Trophoblast cell (in vitro differentiated cells and primary cell): ENCODE results near the gene OBSCN.

Experiments used
- DNase-seq, 2 donors: peaks; one replicate each; pipeline ENCODE4 v3.0.0-alpha.2; 2016
- H2AFZ ChIP-seq: 2 replicates; pipeline ENCODE4 v1.6.1; 2013; ENCODE audit warnings: low read length, moderate library complexity, mild to moderate bottlenecking; ENCODE audit not compliant: insufficient read depth, poor library complexity
- H2AK5ac ChIP-seq: 2 replicates; pipeline ENCODE4 v1.6.1; 2013; ENCODE audit warnings: mild to moderate bottlenecking, low read length
- H2BK120ac ChIP-seq: 2 replicates; pipeline ENCODE4 v1.6.1; 2013; ENCODE audit warnings: low read length, mild to moderate bottlenecking, moderate library complexity; ENCODE audit not compliant: insufficient read depth, poor library complexity
- H2BK12ac ChIP-seq: 2 replicates; pipeline ENCODE4 v1.6.1; 2013; ENCODE audit warnings: mild to moderate bottlenecking, low read length, moderate library complexity
- H2BK5ac ChIP-seq: 2 replicates; pipeline ENCODE4 v1.6.1; 2013; ENCODE audit warnings: low read length, low read depth, moderate library complexity, mild to moderate bottlenecking; ENCODE audit not compliant: poor library complexity
- H3K14ac ChIP-seq: 2 replicates; pipeline ENCODE4 v1.6.1; 2013; ENCODE audit warnings: mild to moderate bottlenecking, low read length
- H3K18ac ChIP-seq: 2 replicates; pipeline ENCODE4 v1.6.1; 2013; ENCODE audit warnings: mild to moderate bottlenecking, low read length
- H3K23ac ChIP-seq: 2 replicates; pipeline ENCODE4 v1.6.1; 2013; ENCODE audit warnings: low read length
- H3K27ac ChIP-seq: 2 replicates; pipeline ENCODE4 v1.5.1; 2013; ENCODE audit warnings: low read depth, mild to moderate bottlenecking, inconsistent platforms, low read length, moderate library complexity
- H3K27me3 ChIP-seq: 2 replicates; pipeline ENCODE4 v1.6.1; 2013; ENCODE audit warnings: inconsistent platforms, mild to moderate bottlenecking, low read length, moderate library complexity; ENCODE audit not compliant: insufficient read depth
- H3K36me3 ChIP-seq, 2 experiments: 1 replicate in 1 of 2; 2 replicates in 1 of 2; pipeline ENCODE4 v1.6.1; 2013; ENCODE audit warnings: low read length in 2 of 2, mild to moderate bottlenecking in 2 of 2, moderate library complexity in 1 of 2; ENCODE audit not compliant: insufficient read depth in 2 of 2, control insufficient read depth in 1 of 2
- H3K4ac ChIP-seq: 2 replicates; pipeline ENCODE4 v1.6.1; 2013; ENCODE audit warnings: low read depth, mild to moderate bottlenecking, low read length, moderate library complexity
- H3K4me1 ChIP-seq, 2 experiments: 1 replicate in 1 of 2; 2 replicates in 1 of 2; pipeline ENCODE4 v1.6.1; 2013; ENCODE audit warnings: low read length in 2 of 2, mild to moderate bottlenecking in 2 of 2, moderate library complexity in 1 of 2; ENCODE audit not compliant: insufficient read depth in 2 of 2, control insufficient read depth in 1 of 2
- H3K4me2 ChIP-seq: 2 replicates; pipeline ENCODE4 v1.6.1; 2013; ENCODE audit warnings: inconsistent platforms, mild to moderate bottlenecking, low read length, moderate library complexity
- H3K4me3 ChIP-seq: 2 replicates; pipeline ENCODE4 v1.5.1; 2013; ENCODE audit warnings: mild to moderate bottlenecking, low read depth, low read length, inconsistent platforms
- H3K79me1 ChIP-seq: one replicate; pipeline ENCODE4 v1.6.1; 2013; ENCODE audit warnings: low read length
- H3K79me2 ChIP-seq: 2 replicates; pipeline ENCODE4 v1.6.1; 2013; ENCODE audit warnings: low read length, mild to moderate bottlenecking; ENCODE audit not compliant: control insufficient read depth, insufficient read depth, poor library complexity
- H3K9ac ChIP-seq: 2 replicates; pipeline ENCODE4 v1.6.1; 2013; ENCODE audit warnings: mild to moderate bottlenecking, low read length
- H3K9me3 ChIP-seq: 2 replicates; pipeline ENCODE4 v1.6.1; 2013; ENCODE audit warnings: low read depth, mild to moderate bottlenecking, control low read depth, inconsistent platforms, low read length; ENCODE audit not compliant: insufficient read depth
- H4K12ac ChIP-seq: 2 replicates; pipeline ENCODE4 v1.6.1; 2013; ENCODE audit warnings: low read depth, mild to moderate bottlenecking, low read length, moderate library complexity
- H4K8ac ChIP-seq: 2 replicates; pipeline ENCODE4 v1.6.1; 2013; ENCODE audit warnings: low read depth, mild to moderate bottlenecking, low read length, moderate library complexity
- H4K91ac ChIP-seq: one replicate; pipeline ENCODE4 v1.6.1; 2013; ENCODE audit warnings: low read depth, mild to moderate bottlenecking, low read length, moderate library complexity
- WGBS: extraction: QIAGEN DNeasy Blood & Tissue Kit; methylation state at CpG from one replicate; pipeline ENCODE4 v1.1.7; 2013; ENCODE audit warnings: missing lambda C conversion rate; ENCODE audit not compliant: insufficient read length, insufficient coverage; ENCODE audit errors: extremely low coverage; 5-methylcytosine and 5-hydroxymethylcytosine counted together

OBSCN gene

DNA sequence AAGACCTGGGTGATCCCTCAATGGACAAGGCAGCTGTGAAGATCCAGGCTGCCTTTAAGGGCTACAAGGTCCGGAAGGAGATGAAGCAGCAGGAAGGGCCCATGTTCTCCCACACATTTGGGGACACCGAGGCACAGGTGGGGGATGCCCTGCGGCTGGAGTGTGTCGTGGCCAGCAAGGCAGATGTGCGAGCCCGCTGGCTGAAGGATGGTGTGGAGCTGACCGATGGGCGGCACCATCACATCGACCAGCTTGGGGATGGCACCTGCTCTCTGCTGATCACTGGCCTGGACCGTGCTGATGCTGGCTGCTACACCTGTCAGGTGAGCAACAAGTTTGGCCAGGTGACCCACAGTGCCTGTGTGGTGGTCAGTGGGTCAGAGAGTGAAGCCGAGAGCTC lies 113.6 kb downstream of the OBSCN start:
- Histone ChIP-seq H3K4me1 (no peaks in the 10 kb centered on the region), H3K4me3 (no peak overlapping the region), H2BK12ac (no peak overlapping the region), H4K8ac (no peak overlapping the region), H3K18ac (no peak overlapping the region), H2BK120ac (no peak overlapping the region), H3K9ac (no peak overlapping the region), H3K79me1 (no peaks in the 10 kb centered on the region), H4K91ac (no peak overlapping the region), H3K23ac (no peak overlapping the region), H3K36me3 (peaks cover 15 to 30% of the 10 kb centered on the region in 2 experiments), H4K12ac (no peak overlapping the region), H3K4me2 (no peak overlapping the region), H3K9me3 (peaks cover 10% of the 10 kb centered on the region), H3K27ac (no peak overlapping the region), H2AFZ (no peak overlapping the region), H2AK5ac (no peak overlapping the region), H3K79me2 (no peaks in the 10 kb centered on the region), H3K4ac (no peak overlapping the region), H3K27me3 (no peaks in the 10 kb centered on the region), H2BK5ac (no peak overlapping the region), H3K14ac (no peak overlapping the region)
- no peak for DNase-seq
- WGBS: no CpG with 5 or more reads among the region's 11 CpGs

DNA sequence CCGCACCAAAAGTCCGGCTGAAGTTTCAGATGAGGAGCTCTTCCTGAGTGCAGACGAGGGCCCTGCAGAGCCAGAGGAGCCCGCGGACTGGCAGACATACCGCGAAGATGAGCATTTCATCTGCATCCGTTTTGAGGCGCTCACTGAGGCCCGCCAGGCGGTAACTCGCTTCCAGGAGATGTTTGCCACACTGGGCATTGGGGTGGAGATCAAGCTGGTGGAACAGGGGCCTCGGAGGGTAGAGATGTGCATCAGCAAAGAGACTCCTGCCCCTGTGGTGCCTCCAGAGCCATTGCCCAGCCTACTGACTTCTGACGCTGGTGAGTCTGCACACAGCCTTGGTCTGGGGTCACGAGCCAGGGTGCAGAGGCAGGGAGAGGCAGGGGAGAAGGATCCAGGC lies 114.1 kb downstream of the OBSCN start:
- H3K18ac ChIP-seq: no peak overlapping the region
- no peak overlapping the region for H3K4me3 ChIP-seq
- no CpG with 5 or more reads among the region's 15 CpGs for WGBS
- H4K91ac ChIP-seq: no peak overlapping the region
- H3K27ac ChIP-seq: no peak overlapping the region
- no peak overlapping the region for H4K12ac ChIP-seq
- no peak overlapping the region for H4K8ac ChIP-seq
- H2BK12ac ChIP-seq: no peak overlapping the region
- H3K23ac ChIP-seq: no peak overlapping the region
- H3K36me3 ChIP-seq: peaks cover 15 to 30% of the 10 kb centered on the region in 2 experiments
- no peak overlapping the region for H2BK5ac ChIP-seq
- no peak overlapping the region for H3K4me2 ChIP-seq
- DNase-seq: no peak
- no peaks in the 10 kb centered on the region for H3K27me3 ChIP-seq
- peaks cover 10% of the 10 kb centered on the region for H3K9me3 ChIP-seq
- no peaks in the 10 kb centered on the region for H3K4me1 ChIP-seq
- no peak overlapping the region for H3K4ac ChIP-seq
- H3K14ac ChIP-seq: no peak overlapping the region
- no peak overlapping the region for H2BK120ac ChIP-seq
- H2AFZ ChIP-seq: no peak overlapping the region
- no peak overlapping the region for H3K9ac ChIP-seq
- no peaks in the 10 kb centered on the region for H3K79me2 ChIP-seq
- no peaks in the 10 kb centered on the region for H3K79me1 ChIP-seq
- H2AK5ac ChIP-seq: no peak overlapping the region

DNA sequence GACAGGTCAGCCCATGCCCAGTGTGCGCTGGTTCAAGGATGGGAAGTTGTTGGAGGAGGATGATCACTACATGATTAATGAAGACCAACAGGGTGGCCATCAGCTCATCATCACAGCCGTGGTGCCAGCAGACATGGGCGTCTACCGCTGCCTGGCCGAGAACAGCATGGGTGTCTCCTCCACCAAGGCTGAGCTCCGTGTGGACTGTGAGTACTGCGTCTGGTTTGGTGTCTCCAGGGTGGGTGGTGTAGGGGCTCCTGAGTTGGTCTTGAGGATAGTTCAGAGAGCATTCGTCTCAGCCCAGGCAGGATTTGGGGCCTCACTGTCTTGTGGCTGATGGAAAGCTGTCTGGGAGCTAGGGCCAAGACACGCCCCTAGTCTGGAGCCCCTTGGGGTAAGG lies 115.6 kb downstream of the OBSCN start:
- H4K91ac ChIP-seq: no peak overlapping the region
- H3K18ac ChIP-seq: no peak overlapping the region
- H3K27ac ChIP-seq: no peak overlapping the region
- H2BK5ac ChIP-seq: no peak overlapping the region
- H3K36me3 ChIP-seq: peaks cover 15 to 30% of the 10 kb centered on the region in 2 experiments
- H2AK5ac ChIP-seq: no peak overlapping the region
- H3K14ac ChIP-seq: no peak overlapping the region
- H4K12ac ChIP-seq: no peak overlapping the region
- peaks cover 10% of the 10 kb centered on the region for H3K9me3 ChIP-seq
- no peak overlapping the region for H4K8ac ChIP-seq
- H2AFZ ChIP-seq: no peak overlapping the region
- H3K23ac ChIP-seq: no peak overlapping the region
- H3K79me1 ChIP-seq: no peaks in the 10 kb centered on the region
- H3K4me1 ChIP-seq: no peaks in the 10 kb centered on the region
- no peak overlapping the region for H2BK12ac ChIP-seq
- no peak for DNase-seq
- no peak overlapping the region for H2BK120ac ChIP-seq
- no peak overlapping the region for H3K4me2 ChIP-seq
- H3K27me3 ChIP-seq: no peaks in the 10 kb centered on the region
- H3K4me3 ChIP-seq: no peak overlapping the region
- H3K9ac ChIP-seq: no peak overlapping the region
- no CpG with 5 or more reads among the region's 9 CpGs for WGBS
- no peaks in the 10 kb centered on the region for H3K79me2 ChIP-seq
- H3K4ac ChIP-seq: no peak overlapping the region

DNA sequence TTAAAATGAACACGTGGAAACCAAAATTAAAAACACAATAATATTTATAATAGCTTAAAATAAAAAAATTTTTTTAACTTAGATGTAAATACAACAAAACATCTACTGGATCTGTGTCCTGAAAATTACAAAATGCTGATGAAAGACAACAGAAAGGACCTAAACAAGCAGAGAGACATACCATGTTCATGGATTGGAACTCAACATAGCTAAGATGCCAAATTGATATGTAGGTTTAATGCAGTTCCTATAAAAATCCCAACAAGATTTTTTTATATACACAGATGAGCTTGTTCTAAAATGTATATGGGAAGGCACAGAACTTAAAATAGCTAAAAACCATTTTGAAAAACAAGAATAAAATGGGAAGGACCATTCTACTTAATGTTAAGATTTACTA lies 117.4 kb downstream of the OBSCN start:
- Histone ChIP-seq H3K9me3 (peaks cover 7% of the 10 kb centered on the region), H3K18ac (no peak overlapping the region), H3K4ac (no peak overlapping the region), H3K14ac (no peak overlapping the region), H3K79me1 (no peaks in the 10 kb centered on the region), H3K36me3 (peaks cover 15 to 21% of the 10 kb centered on the region in 2 experiments), H3K27me3 (no peaks in the 10 kb centered on the region), H2AFZ (no peak overlapping the region), H4K12ac (no peak overlapping the region), H3K27ac (no peak overlapping the region), H3K9ac (no peak overlapping the region), H3K4me1 (peaks cover 2 to 3% of the 10 kb centered on the region in 2 experiments), H2BK5ac (no peak overlapping the region), H3K23ac (no peak overlapping the region), H3K79me2 (peaks cover 2% of the 10 kb centered on the region), H2AK5ac (no peak overlapping the region), H3K4me3 (no peak overlapping the region), H2BK120ac (no peak overlapping the region), H4K91ac (no peak overlapping the region), H3K4me2 (no peak overlapping the region), H4K8ac (no peak overlapping the region), H2BK12ac (no peak overlapping the region)
- WGBS: no CpG with 5 or more reads among the region's 1 CpG
- DNase-seq: no peak
